Upper lobe of left lung (tissue), 6 donors: ENCODE results near the gene RCBTB2. TPM values are rescaled to one million over a fixed set of nuclear protein-coding genes. Genes with fewer than 3 reads are reported as not detected.

Experiments used
- ATAC-seq, 2 donors: fragments of 200-7000 bp; cut with Tn5 transposase; one replicate each; pipeline ENCODE4 v1.9.1; 2022; ENCODE audit warnings: mild to moderate bottlenecking in 2 of 2, moderate library complexity in 2 of 2; ENCODE audit not compliant: low FRiP score in 2 of 2
- DNase-seq, 2 donors: peaks; one replicate each; pipeline ENCODE4 v3.0.0-alpha.2; 2019 to 2020
- H3K27ac ChIP-seq, 4 donors: fragments of 200-600 bp; sonication (generic); one replicate each; pipeline ENCODE4 v1.5.1; 2016 to 2019
- H3K27me3 ChIP-seq, 4 donors: fragments of 200-600 bp; sonication (generic); one replicate each; pipeline ENCODE4 v1.5.1; 2017 to 2019
- H3K36me3 ChIP-seq, 4 donors: fragments of 200-600 bp; sonication (generic); one replicate each; pipeline ENCODE4 v1.5.1; 2016 to 2019
- H3K4me1 ChIP-seq, 4 donors: fragments of 200-600 bp; sonication (generic); one replicate each; pipeline ENCODE4 v1.5.1; 2018 to 2019
- H3K4me3 ChIP-seq, 4 donors: fragments of 200-600 bp; sonication (generic); one replicate each; pipeline ENCODE4 v1.5.1; 2017 to 2019; ENCODE audit warnings: mild to moderate bottlenecking in 2 of 4, moderate library complexity in 1 of 4
- H3K9me3 ChIP-seq, 4 donors: fragments of 200-600 bp; sonication (generic); one replicate each; pipeline ENCODE4 v1.5.1; 2018 to 2019
- CTCF ChIP-seq, 6 experiments: fragments of 450-650 bp in 4 of 6; fragments of 200-600 bp in 2 of 6; sonication (generic) in 2 of 6; IDR thresholded peaks; one replicate each; pipeline ENCODE4 v1.5.1; 2016 to 2019; ENCODE audit warnings: antibody characterized with exemption in 6 of 6
- EP300 ChIP-seq, 4 donors: sonication (generic); formaldehyde crosslinking; IDR thresholded peaks; one replicate each; pipeline ENCODE4 v1.5.1; 2017; ENCODE audit warnings: antibody characterized with exemption in 4 of 4, control low read depth in 2 of 4
- POLR2A ChIP-seq, 4 donors: fragments of 450-650 bp; IDR thresholded peaks; one replicate each; pipeline ENCODE4 v1.5.1; 2016 to 2017; ENCODE audit warnings: antibody characterized with exemption in 4 of 4, mild to moderate bottlenecking in 2 of 4
- POLR2AphosphoS5 ChIP-seq, 2 donors: sonication (generic); formaldehyde crosslinking; IDR thresholded peaks; one replicate each; pipeline ENCODE4 v1.5.1; 2017; ENCODE audit warnings: antibody characterized with exemption in 2 of 2
- WGBS, 2 donors: methylation state at CpG; one replicate each; pipeline ENCODE4 v1.1.5; 2017 to 2018; 5-methylcytosine and 5-hydroxymethylcytosine counted together
- total RNA-seq, 6 donors: library from RNA; depleted of rRNA in 4 of 6; stranded (reverse); fragments of >200 nt in 4 of 6; gene quantifications; one replicate each; pipeline versions ENCODE4 v1.1.0 to v1.2.1, GENCODE V29; 2016 to 2021
- donor health status: DM: no; HTN: no; CAD: no; lungs with moderate emphysema.
- donor health status: DM: no; HTN: yes; CAD: no; lungs with severe emphysema.

The RCBTB2 gene
- total RNA-seq, 6 donors from 2014 or later = 5.5 to 17.0 (median 9.9) TPM

- TF ChIP-seq POLR2AphosphoS5 (IDR thresholded peaks at IDR 0.05) (no peak), CTCF (IDR thresholded peaks at IDR 0.05) (no peak), EP300 (IDR thresholded peaks at IDR 0.05) (no peak), POLR2A (IDR thresholded peaks at IDR 0.05) (no peak)
- H3K4me1 ChIP-seq = no peaks in the 10 kb centered on the region
- ATAC-seq = no peak
- H3K9me3 ChIP-seq = no peaks in the 10 kb centered on the region
- H3K27me3 ChIP-seq = no peaks in the 10 kb centered on the region
- 95 to 100% methylated on average over 4 of the region's 4 CpGs for WGBS, 2 donors
- no peak for DNase-seq
- H3K27ac ChIP-seq = no peak overlapping the region
- peaks cover 0 to 7% (median 3%) of the 10 kb centered on the region in 4 donors for H3K36me3 ChIP-seq
- no peak overlapping the region for H3K4me3 ChIP-seq
Observed at GRCh38 chr13:48514793-48515192, 18.1 kb downstream of the RCBTB2 start.

- no peaks in the 10 kb centered on the region for H3K27me3 ChIP-seq
- no peak for TF ChIP-seq POLR2A (IDR thresholded peaks at IDR 0.05)
- no peak for TF ChIP-seq EP300 (IDR thresholded peaks at IDR 0.05)
- TF ChIP-seq CTCF (IDR thresholded peaks at IDR 0.05) = no peak
- no peak for TF ChIP-seq POLR2AphosphoS5 (IDR thresholded peaks at IDR 0.05)
- H3K27ac ChIP-seq = no peak overlapping the region
- no peaks in the 10 kb centered on the region for H3K9me3 ChIP-seq
- ATAC-seq (no peak), DNase-seq (no peak)
- H3K36me3 ChIP-seq = peaks cover 0 to 6% (median 2%) of the 10 kb centered on the region in 4 donors
- H3K4me3 ChIP-seq = no peak overlapping the region
- WGBS, 2 donors = 70 to 74% methylated on average over 7 to 10 of the region's 10 CpGs
- H3K4me1 ChIP-seq = peaks cover under 1 to 6% (median 2%) of the 10 kb centered on the region in 4 donors
Observed at GRCh38 chr13:48511621-48512230, 21.2 kb downstream of the RCBTB2 start.

DNA sequence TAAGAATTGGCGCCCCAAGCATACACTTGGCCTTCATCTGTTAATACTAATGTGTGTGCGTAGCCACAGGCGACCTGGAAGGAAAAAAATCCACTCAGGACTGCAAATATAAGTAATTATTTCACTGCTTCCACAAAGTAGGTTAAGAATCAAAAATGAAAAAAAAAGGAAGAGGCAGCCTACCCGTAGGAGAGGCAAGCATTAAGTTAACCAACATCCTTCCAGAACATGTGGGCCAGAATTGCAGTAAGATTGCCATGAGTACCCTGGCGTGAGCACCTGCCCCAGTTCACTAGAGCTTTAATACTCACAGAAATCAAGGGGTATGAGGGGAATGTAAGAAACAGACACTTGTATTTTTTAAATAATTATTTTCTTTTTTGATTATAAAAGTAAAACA lies 22.2 kb downstream of the RCBTB2 start:
- WGBS, 2 donors = 75 to 87% methylated on average over 5 of the region's 5 CpGs
- H3K9me3 ChIP-seq = no peaks in the 10 kb centered on the region
- ATAC-seq (no peak), DNase-seq (no peak)
- H3K36me3 ChIP-seq = peaks cover 0 to 6% (median 2%) of the 10 kb centered on the region in 4 donors
- no peak overlapping the region for H3K27ac ChIP-seq
- H3K4me3 ChIP-seq = no peak overlapping the region
- no peak for TF ChIP-seq POLR2A (IDR thresholded peaks at IDR 0.05)
- TF ChIP-seq CTCF (IDR thresholded peaks at IDR 0.05) = no peak
- H3K27me3 ChIP-seq = no peaks in the 10 kb centered on the region
- H3K4me1 ChIP-seq = peaks cover 11 to 16% (median 12%) of the 10 kb centered on the region in 4 donors

DNA sequence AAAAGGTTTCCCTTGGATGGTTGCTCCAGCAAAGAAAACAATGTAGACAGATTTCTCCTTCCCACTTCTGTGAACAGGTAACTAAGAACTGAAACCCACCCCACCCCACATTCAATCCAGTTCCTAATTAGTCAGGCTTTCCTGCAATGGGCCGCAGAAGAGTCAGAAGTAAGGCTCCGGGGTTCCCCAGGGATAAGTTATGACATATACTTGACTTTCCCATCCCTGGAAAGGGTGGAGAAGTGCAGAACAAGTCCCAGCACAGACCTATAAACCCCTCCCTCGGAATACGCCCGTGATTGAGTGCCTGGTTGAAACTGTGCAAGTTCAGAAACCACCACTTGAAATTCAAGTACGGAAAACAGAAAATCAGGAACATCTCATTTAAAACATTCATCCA lies 24.9 kb downstream of the RCBTB2 start:
- DNase-seq (no peak), ATAC-seq (no peak)
- peaks cover 0 to 6% (median 2%) of the 10 kb centered on the region in 4 donors for H3K36me3 ChIP-seq
- WGBS, 2 donors = 92 to 93% methylated on average over 6 of the region's 6 CpGs
- no peaks in the 10 kb centered on the region for H3K9me3 ChIP-seq
- peaks cover 16 to 24% (median 19%) of the 10 kb centered on the region in 4 donors for H3K4me1 ChIP-seq
- H3K4me3 ChIP-seq = no peak overlapping the region
- no peak for TF ChIP-seq CTCF (IDR thresholded peaks at IDR 0.05)
- H3K27ac ChIP-seq = no peak overlapping the region
- H3K27me3 ChIP-seq = no peaks in the 10 kb centered on the region

- Histone ChIP-seq H3K27ac (peak overlapping the region in 3 of 4 donors; percentile 83 to 87 (median 84)), H3K9me3 (no peaks in the 10 kb centered on the region), H3K36me3 (peaks cover 0 to 4% (median 2%) of the 10 kb centered on the region in 4 donors), H3K27me3 (no peaks in the 10 kb centered on the region), H3K4me3 (no peak overlapping the region), H3K4me1 (peaks cover 16 to 24% (median 19%) of the 10 kb centered on the region in 4 donors)
- DNase-seq = peak in 1 of 2 donors; percentile 35
- no peak for TF ChIP-seq EP300 (IDR thresholded peaks at IDR 0.05)
- TF ChIP-seq POLR2A (IDR thresholded peaks at IDR 0.05) = no peak
- TF ChIP-seq POLR2AphosphoS5 (IDR thresholded peaks at IDR 0.05) = no peak
- no peak for TF ChIP-seq CTCF (IDR thresholded peaks at IDR 0.05)
- WGBS, 2 donors = 92 to 93% methylated on average over 10 of the region's 10 CpGs
- ATAC-seq = no peak
Observed at GRCh38 chr13:48507021-48507420, 25.9 kb downstream of the RCBTB2 start.
